ENCODE data around the gene SMYD4.

- TF ChIP-seq CTCF (IDR thresholded peaks at IDR 0.05) = no peak
- peak; percentile 72 to 89 for TF ChIP-seq POLR2AphosphoS5 (IDR thresholded peaks at IDR 0.05; ENCODE audit: insufficient read depth in 1 of 2, low read depth in 1 of 2)
These were observed 42.3 kb downstream of the SMYD4 start for GRCh38 chr17:1787301-1787902.
